Tibial nerve (tissue), 4 donors: Measurements from ENCODE around the gene DHX40. TPM values are rescaled to one million over a fixed set of nuclear protein-coding genes. Genes with fewer than 3 reads are reported as not detected.
"Not testable (repeated sequence)": the region's sequence is repeated elsewhere in the genome, so short reads cannot be mapped to it uniquely, and the experiment has no call there.

Experiments
- DNase-seq, 2 donors: peaks; one replicate each; pipeline ENCODE4 v3.0.0-alpha.2; 2019; ENCODE audit warnings: low spot score in 2 of 2
- H3K27ac ChIP-seq, 4 donors: fragments of 200-600 bp; sonication (generic) in 3 of 4; one replicate each; pipeline ENCODE4 v1.5.1; 2017 to 2019; ENCODE audit warnings: mild to moderate bottlenecking in 1 of 4
- H3K27me3 ChIP-seq, 2 donors: fragments of 200-600 bp; sonication (generic) in 1 of 2; one replicate each; pipeline versions ENCODE4 v1.5.1 to v1.6.0; 2017 to 2019
- H3K36me3 ChIP-seq, 3 donors: fragments of 200-600 bp; sonication (generic); one replicate each; pipeline ENCODE4 v1.5.1; 2018 to 2019
- H3K4me1 ChIP-seq, 4 donors: fragments of 200-600 bp; sonication (generic) in 3 of 4; one replicate each; pipeline ENCODE4 v1.5.1; 2017 to 2019
- H3K4me3 ChIP-seq, 4 donors: fragments of 200-600 bp; sonication (generic) in 3 of 4; one replicate each; pipeline ENCODE4 v1.5.1; 2017 to 2019; ENCODE audit warnings: mild to moderate bottlenecking in 1 of 4, moderate library complexity in 1 of 4
- H3K9me3 ChIP-seq, 4 donors: fragments of 200-600 bp; sonication (generic) in 3 of 4; one replicate each; pipeline ENCODE4 v1.5.1; 2017 to 2019
- CTCF ChIP-seq, 5 experiments: fragments of 200-600 bp in 3 of 5; fragments of 450-650 bp in 2 of 5; sonication (generic) in 3 of 5; IDR thresholded peaks; one replicate each; pipeline ENCODE4 v1.5.1; 2016 to 2019; ENCODE audit warnings: antibody characterized with exemption in 5 of 5, mild to moderate bottlenecking in 3 of 5, moderate library complexity in 2 of 5
- EP300 ChIP-seq, 2 donors: sonication (generic); formaldehyde crosslinking; IDR thresholded peaks; one replicate each; pipeline ENCODE4 v1.6.1; 2017; ENCODE audit warnings: antibody characterized with exemption in 2 of 2, mild to moderate bottlenecking in 1 of 2
- POLR2A ChIP-seq, 2 donors: fragments of 450-650 bp; IDR thresholded peaks; one replicate each; pipeline ENCODE4 v1.6.1; 2017; ENCODE audit warnings: antibody characterized with exemption in 2 of 2, mild to moderate bottlenecking in 2 of 2, moderate library complexity in 2 of 2
- WGBS, 2 donors: methylation state at CpG; one replicate each; pipeline ENCODE4 v1.1.5; 2018; 5-methylcytosine and 5-hydroxymethylcytosine counted together
- total RNA-seq, 4 donors: library from RNA; depleted of rRNA; stranded (reverse); fragments of >200 nt; gene quantifications; one replicate each; pipeline ENCODE4 v1.1.0, GENCODE V29; 2016

The DHX40 gene
- total RNA-seq, 4 donors from 2014 or later, result 31.2 to 38.5 (median 33.5) TPM

DNA sequence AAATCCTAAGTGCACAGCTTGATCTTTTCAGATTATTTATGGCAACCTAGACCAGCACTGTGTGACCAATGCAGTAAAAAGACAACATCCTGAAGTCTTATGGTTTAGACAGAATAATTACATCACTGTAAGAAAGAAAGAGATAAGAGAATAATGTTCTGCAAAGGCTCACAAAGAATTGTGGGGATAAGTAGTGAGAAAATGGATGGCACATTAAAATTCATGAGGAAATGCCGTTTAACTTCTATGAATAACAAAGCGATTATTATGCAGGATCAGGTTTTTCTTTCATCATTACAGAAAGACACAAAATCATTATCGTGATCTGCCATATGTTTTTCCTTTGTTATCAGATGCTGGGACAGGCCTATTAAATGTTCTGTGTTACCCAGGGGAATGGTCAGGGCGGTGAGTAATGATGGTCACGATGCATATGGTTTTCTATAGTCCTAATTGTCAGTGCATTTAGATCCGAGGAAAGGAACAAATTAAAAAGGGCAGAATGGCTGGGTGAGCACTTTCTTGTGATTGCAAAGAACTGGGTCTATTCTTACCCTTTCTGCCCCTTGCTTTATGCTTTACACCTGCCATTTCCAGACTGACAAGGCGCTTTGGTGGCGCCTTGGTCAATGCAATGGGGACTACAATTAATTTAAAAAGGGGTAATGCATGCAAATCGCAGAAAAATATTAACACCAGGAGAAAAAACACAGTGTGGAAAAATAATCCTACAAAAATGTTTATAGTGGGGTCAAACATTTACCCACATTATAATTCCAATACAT, 18.1 kb upstream of the DHX40 start:
- no peak for DNase-seq
- WGBS, 2 donors, result 59 to 66% methylated on average over 9 of the region's 9 CpGs
- Histone ChIP-seq H3K27me3 (no peaks in the 10 kb centered on the region), H3K27ac (no peak overlapping the region), H3K9me3 (no peaks in the 10 kb centered on the region), H3K36me3 (no peaks in the 10 kb centered on the region), H3K4me3 (no peak overlapping the region), H3K4me1 (no peaks in the 10 kb centered on the region)
- TF ChIP-seq CTCF (IDR thresholded peaks at IDR 0.05), result no peak
- no peak for TF ChIP-seq EP300 (IDR thresholded peaks at IDR 0.05)
- TF ChIP-seq POLR2A (IDR thresholded peaks at IDR 0.05), result no peak

- WGBS, 2 donors, result 74 to 76% methylated on average over 10 of the region's 10 CpGs
- H3K27me3 ChIP-seq, H3K4me1 ChIP-seq, H3K27ac ChIP-seq, H3K4me3 ChIP-seq, DNase-seq, H3K36me3 ChIP-seq, H3K9me3 ChIP-seq: not testable (repeated sequence)
Measured at GRCh38 chr17:59548985-59549384, 16.4 kb upstream of the DHX40 start.

- DNase-seq, result no peak
- Histone ChIP-seq H3K9me3 (no peaks in the 10 kb centered on the region), H3K4me1 (no peaks in the 10 kb centered on the region), H3K4me3 (no peak overlapping the region), H3K27me3 (no peaks in the 10 kb centered on the region), H3K36me3 (no peaks in the 10 kb centered on the region), H3K27ac (no peak overlapping the region)
- 98 to 99% methylated on average over 4 of the region's 4 CpGs for WGBS, 2 donors
- TF ChIP-seq EP300 (IDR thresholded peaks at IDR 0.05) (no peak), CTCF (IDR thresholded peaks at IDR 0.05) (no peak), POLR2A (IDR thresholded peaks at IDR 0.05) (no peak)
Measured at GRCh38 chr17:59550703-59551102, 14.7 kb upstream of the DHX40 start.

GRCh38 chr17:59558039-59558438, 7.4 kb upstream of the DHX40 start:
- DNase-seq, result no peak
- no peaks in the 10 kb centered on the region for H3K9me3 ChIP-seq
- TF ChIP-seq POLR2A (IDR thresholded peaks at IDR 0.05) (no peak), CTCF (IDR thresholded peaks at IDR 0.05) (no peak), EP300 (IDR thresholded peaks at IDR 0.05) (no peak)
- H3K27me3 ChIP-seq, result no peaks in the 10 kb centered on the region
- H3K4me1 ChIP-seq, result no peaks in the 10 kb centered on the region
- H3K36me3 ChIP-seq, result no peaks in the 10 kb centered on the region
- WGBS, 2 donors, result 71 to 79% methylated on average over 7 of the region's 7 CpGs
- H3K27ac ChIP-seq, result no peak overlapping the region
- H3K4me3 ChIP-seq, result no peak overlapping the region

DNA sequence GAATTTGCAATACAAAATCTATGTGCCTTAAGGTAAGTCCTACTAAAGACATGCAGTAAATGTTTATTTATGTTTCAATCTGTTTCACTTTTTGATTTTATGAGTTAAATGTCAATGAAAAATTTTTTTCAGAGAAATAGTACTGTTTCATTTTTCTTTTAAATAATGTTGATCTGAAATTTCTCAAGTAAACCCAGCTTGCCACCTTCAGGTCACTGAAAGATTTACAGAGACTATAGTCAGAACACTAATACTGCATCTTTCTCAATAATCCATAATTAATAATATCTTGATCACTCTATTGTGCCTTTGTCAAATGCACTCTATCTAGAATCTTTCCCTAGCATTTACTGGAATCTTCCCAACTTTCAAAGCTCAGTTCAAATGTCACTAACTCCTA, 6.5 kb upstream of the DHX40 start:
- Histone ChIP-seq H3K27me3 (no peaks in the 10 kb centered on the region), H3K4me3 (no peak overlapping the region), H3K36me3 (no peaks in the 10 kb centered on the region), H3K27ac (no peak overlapping the region), H3K9me3 (no peaks in the 10 kb centered on the region), H3K4me1 (no peaks in the 10 kb centered on the region)
- TF ChIP-seq CTCF (IDR thresholded peaks at IDR 0.05) (peak in 1 of 5 experiments; percentile 29), POLR2A (IDR thresholded peaks at IDR 0.05) (no peak)
- no peak for DNase-seq
